ENCODE data around the gene NUDT16L1.

DNA sequence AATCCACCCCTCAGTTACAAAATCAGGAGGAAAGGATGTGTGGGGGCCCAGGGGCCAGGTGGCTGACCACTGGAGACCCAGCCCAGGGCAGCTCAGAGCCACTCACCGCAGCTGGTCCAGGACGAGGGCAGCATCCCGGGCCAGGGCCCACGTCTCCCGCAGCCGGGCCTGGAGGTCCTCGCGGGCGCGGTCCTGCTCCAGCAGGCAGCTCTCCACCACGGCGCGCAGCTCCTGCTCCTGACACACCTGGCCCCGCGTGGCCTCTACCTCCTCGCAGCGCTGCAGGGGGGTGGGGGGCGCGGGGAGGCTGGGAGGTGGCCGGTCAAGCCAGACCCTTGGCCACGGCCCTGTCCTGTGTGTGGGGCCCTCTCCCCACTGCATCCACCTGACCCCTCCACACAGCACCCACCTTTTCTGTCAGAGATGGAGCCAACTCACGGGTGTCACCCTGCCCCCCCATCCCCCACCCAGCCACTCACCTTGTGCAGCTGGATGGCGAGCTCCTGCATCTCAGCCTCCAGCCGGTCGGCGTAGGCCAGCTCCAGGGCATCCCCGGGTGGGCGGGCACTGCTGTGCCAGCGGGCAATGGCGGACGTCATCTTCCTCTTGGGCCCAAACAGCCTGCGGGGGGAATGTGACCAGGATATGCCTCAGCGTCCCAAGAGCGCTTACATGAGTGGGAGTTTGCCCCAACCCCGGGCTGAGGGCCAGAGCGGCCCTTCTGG lies 5.1 kb downstream of the NUDT16L1 start:
- TF ChIP-seq, protein P1, sequence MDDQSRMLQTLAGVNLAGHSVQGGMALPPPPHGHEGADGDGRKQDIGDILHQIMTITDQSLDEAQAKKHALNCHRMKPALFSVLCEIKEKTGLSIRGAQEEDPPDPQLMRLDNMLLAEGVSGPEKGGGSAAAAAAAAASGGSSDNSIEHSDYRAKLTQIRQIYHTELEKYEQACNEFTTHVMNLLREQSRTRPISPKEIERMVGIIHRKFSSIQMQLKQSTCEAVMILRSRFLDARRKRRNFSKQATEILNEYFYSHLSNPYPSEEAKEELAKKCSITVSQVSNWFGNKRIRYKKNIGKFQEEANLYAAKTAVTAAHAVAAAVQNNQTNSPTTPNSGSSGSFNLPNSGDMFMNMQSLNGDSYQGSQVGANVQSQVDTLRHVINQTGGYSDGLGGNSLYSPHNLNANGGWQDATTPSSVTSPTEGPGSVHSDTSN (IDR thresholded peaks at IDR 0.05): no peak
- TF ChIP-seq, protein P2, sequence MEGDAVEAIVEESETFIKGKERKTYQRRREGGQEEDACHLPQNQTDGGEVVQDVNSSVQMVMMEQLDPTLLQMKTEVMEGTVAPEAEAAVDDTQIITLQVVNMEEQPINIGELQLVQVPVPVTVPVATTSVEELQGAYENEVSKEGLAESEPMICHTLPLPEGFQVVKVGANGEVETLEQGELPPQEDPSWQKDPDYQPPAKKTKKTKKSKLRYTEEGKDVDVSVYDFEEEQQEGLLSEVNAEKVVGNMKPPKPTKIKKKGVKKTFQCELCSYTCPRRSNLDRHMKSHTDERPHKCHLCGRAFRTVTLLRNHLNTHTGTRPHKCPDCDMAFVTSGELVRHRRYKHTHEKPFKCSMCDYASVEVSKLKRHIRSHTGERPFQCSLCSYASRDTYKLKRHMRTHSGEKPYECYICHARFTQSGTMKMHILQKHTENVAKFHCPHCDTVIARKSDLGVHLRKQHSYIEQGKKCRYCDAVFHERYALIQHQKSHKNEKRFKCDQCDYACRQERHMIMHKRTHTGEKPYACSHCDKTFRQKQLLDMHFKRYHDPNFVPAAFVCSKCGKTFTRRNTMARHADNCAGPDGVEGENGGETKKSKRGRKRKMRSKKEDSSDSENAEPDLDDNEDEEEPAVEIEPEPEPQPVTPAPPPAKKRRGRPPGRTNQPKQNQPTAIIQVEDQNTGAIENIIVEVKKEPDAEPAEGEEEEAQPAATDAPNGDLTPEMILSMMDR (IDR thresholded peaks at IDR 0.05): no peak
- no peak for TF ChIP-seq FOXJ3 (CRISPR knock-in tag; IDR thresholded peaks at IDR 0.05)
